IMR-90 (cell line): Measurements from ENCODE around the gene BLTP3A. TPM values are rescaled to one million over a fixed set of nuclear protein-coding genes. Genes with fewer than 3 reads are reported as not detected.

Source experiments
- ATAC-seq: fragments of 200-7000 bp; cut with Tn5 transposase; 2 replicates; pipeline ENCODE4 v1.9.1; 2020; ENCODE audit warnings: low read depth, mild to moderate bottlenecking, moderate library complexity
- BruUV-seq: library from RNA; stranded (reverse); fragments of 400-500 nt; replicated peaks from 2 replicates; lab custom pipeline; 2021; lab: Mats Ljungman, UMichigan
- CTCF ChIA-PET: fragments of 300-600 bp; formaldehyde crosslinking; extraction: SDS; loops from one replicate; lab custom pipeline; 2021; ENCODE audit warnings: antibody characterized with exemption; lab: Yijun Ruan, JAX
- POLR2A ChIA-PET: fragments of 300-600 bp; sonication (Branson Sonifier 250); formaldehyde crosslinking; loops from one replicate; lab custom pipeline; 2022; ENCODE audit warnings: antibody characterized with exemption; ENCODE audit not compliant: unreplicated experiment; lab: Charles Lee
- DNase-seq: peaks from one replicate; pipeline ENCODE4 v3.0.0; 2013
- H2AFZ ChIP-seq: replicated peaks from 2 replicates; pipeline ENCODE3; 2013; ENCODE audit warnings: low read length, mild to moderate bottlenecking; ENCODE audit not compliant: poor library complexity
- H2AK5ac ChIP-seq: 2 replicates; pipeline ENCODE4 v1.6.1; 2013; ENCODE audit warnings: low read depth, low read length, inconsistent platforms
- H2AK9ac ChIP-seq: replicated peaks from 2 replicates; pipeline ENCODE3; 2013; ENCODE audit warnings: mild to moderate bottlenecking, low read depth, low read length, moderate library complexity; ENCODE audit not compliant: poor library complexity
- H2BK120ac ChIP-seq: 2 replicates; pipeline ENCODE4 v1.6.1; 2013; ENCODE audit warnings: low read depth, low read length, inconsistent platforms
- H2BK15ac ChIP-seq: 3 replicates; pipeline ENCODE4 v1.6.1; 2013; ENCODE audit warnings: low read depth, low read length, inconsistent platforms
- H2BK20ac ChIP-seq: 2 replicates; pipeline ENCODE4 v1.6.1; 2013; ENCODE audit warnings: low read depth, mild to moderate bottlenecking, inconsistent platforms, low read length, moderate library complexity
- H2BK5ac ChIP-seq: 2 replicates; pipeline ENCODE4 v1.6.1; 2013; ENCODE audit warnings: mild to moderate bottlenecking, low read depth, low read length, inconsistent platforms; ENCODE audit not compliant: poor library complexity, severe bottlenecking
- H3K14ac ChIP-seq: replicated peaks from 2 replicates; pipeline ENCODE4 v1.6.1; 2013; ENCODE audit warnings: low read depth, low read length, inconsistent platforms
- H3K18ac ChIP-seq: 2 replicates; pipeline ENCODE4 v1.6.1; 2013; ENCODE audit warnings: low read depth, low read length, control low read depth
- H3K23ac ChIP-seq: 2 replicates; pipeline ENCODE4 v1.6.1; 2013; ENCODE audit warnings: low read depth, low read length, inconsistent platforms
- H3K27ac ChIP-seq: 2 replicates; pipeline ENCODE4 v1.5.1; 2013; ENCODE audit warnings: mild to moderate bottlenecking, control low read depth, low read length; ENCODE audit not compliant: insufficient read depth
- H3K27me3 ChIP-seq: 2 replicates; pipeline ENCODE4 v1.6.1; 2013; ENCODE audit warnings: low read length; ENCODE audit not compliant: control insufficient read depth, insufficient read depth
- H3K36me3 ChIP-seq: 2 replicates; pipeline ENCODE4 v1.6.1; 2013; ENCODE audit warnings: low read length, mixed read lengths; ENCODE audit not compliant: control insufficient read depth, insufficient read depth
- H3K4ac ChIP-seq: 2 replicates; pipeline ENCODE4 v1.6.1; 2013; ENCODE audit warnings: low read depth, low read length, inconsistent platforms
- H3K4me1 ChIP-seq: 2 replicates; pipeline ENCODE4 v1.6.1; 2013; ENCODE audit warnings: low read length, mixed read lengths; ENCODE audit not compliant: control insufficient read depth, insufficient read depth
- H3K4me2 ChIP-seq: 2 replicates; pipeline ENCODE4 v1.6.1; 2013; ENCODE audit warnings: low read depth, mild to moderate bottlenecking, control low read depth, low read length, moderate library complexity
- H3K4me3 ChIP-seq: 2 replicates; pipeline ENCODE4 v1.5.1; 2013; ENCODE audit warnings: low read depth, mild to moderate bottlenecking, control low read depth, low read length, moderate library complexity; ENCODE audit not compliant: insufficient read depth
- H3K56ac ChIP-seq: 2 replicates; pipeline ENCODE4 v1.6.1; 2013; ENCODE audit warnings: low read length, inconsistent platforms; ENCODE audit not compliant: insufficient read depth; ENCODE audit errors: extremely low read depth
- H3K79me1 ChIP-seq, 2 experiments: 2 replicates each; pipeline ENCODE4 v1.6.1; 2013; ENCODE audit warnings: low read length in 2 of 2, inconsistent platforms in 1 of 2, low read depth in 1 of 2
- H3K9ac ChIP-seq: 2 replicates; pipeline ENCODE4 v1.6.1; 2013; ENCODE audit warnings: low read depth, low read length, control low read depth
- H3K9me1 ChIP-seq: 2 replicates; pipeline ENCODE4 v1.6.1; 2013; ENCODE audit warnings: low read length, inconsistent platforms; ENCODE audit not compliant: insufficient read depth
- H3K9me3 ChIP-seq: 2 replicates; pipeline ENCODE4 v1.6.1; 2013; ENCODE audit warnings: low read length; ENCODE audit not compliant: control insufficient read depth, insufficient read depth
- H4K20me1 ChIP-seq: 2 replicates; pipeline ENCODE4 v1.6.1; 2013; ENCODE audit warnings: low read length, inconsistent platforms; ENCODE audit not compliant: insufficient read depth
- H4K5ac ChIP-seq: 2 replicates; pipeline ENCODE4 v1.6.1; 2013; ENCODE audit warnings: mild to moderate bottlenecking, low read depth, low read length, control low read depth
- H4K8ac ChIP-seq, 2 experiments: 2 replicates each; pipeline ENCODE4 v1.6.1; 2013; ENCODE audit warnings: low read depth in 2 of 2, low read length in 2 of 2, control low read depth in 1 of 2, inconsistent platforms in 1 of 2
- H4K91ac ChIP-seq: 2 replicates; pipeline ENCODE4 v1.6.1; 2013; ENCODE audit warnings: low read depth, low read length, inconsistent platforms; ENCODE audit not compliant: insufficient read depth
- BHLHE40 ChIP-seq: fragments of 150-350 bp; IDR thresholded peaks from 2 replicates; pipeline ENCODE4 v1.6.1; 2016; ENCODE audit warnings: mild to moderate bottlenecking, low read depth, low read length
- CEBPB ChIP-seq: IDR thresholded peaks from 2 replicates; pipeline ENCODE4 v1.6.1; 2012; ENCODE audit warnings: low read depth, low read length, improper control_type of control experiment
- RAD21 ChIP-seq: IDR thresholded peaks from 2 replicates; pipeline ENCODE4 v1.6.1; 2012; ENCODE audit warnings: low read length, improper control_type of control experiment
- RCOR1 ChIP-seq: IDR thresholded peaks from 2 replicates; pipeline ENCODE4 v1.6.1; 2012; ENCODE audit warnings: mild to moderate bottlenecking, low read length, improper control_type of control experiment; ENCODE audit not compliant: insufficient replicate concordance
- WGBS, 2 experiments: methylation state at CpG; one replicate each; pipeline versions ENCODE4 v1.1.5 to v1.1.7; 2013; ENCODE audit warnings: missing lambda C conversion rate in 2 of 2; ENCODE audit not compliant: insufficient read length in 1 of 2; ENCODE audit errors: extremely low coverage in 2 of 2; 5-methylcytosine and 5-hydroxymethylcytosine counted together
- dilution Hi-C: fragments of 300-500 bp; cut with HindIII; formaldehyde crosslinking; loops from one replicate; pipeline ENCODE4 v1.14.3; 2018; ENCODE audit warnings: low sequenced_read_pairs; ENCODE audit not compliant: unreplicated experiment
- in situ Hi-C: fragments of 300-500 bp; cut with MboI; formaldehyde crosslinking; loops from 3 replicates; pipeline ENCODE4 v1.14.3; 2019; ENCODE audit warnings: low sequenced_read_pairs, inconsistent platforms, mixed read lengths
- intact Hi-C: fragments of 100-400 bp; cut with micrococcal nuclease; formaldehyde crosslinking; loops from 2 replicates; pipeline ENCODE4 v1.10.0; 2022
- polyA plus RNA-seq, 3 experiments: library from polyadenylated mRNA; depleted of rRNA; stranded (reverse); fragments of >200 nt; gene quantifications; 2 replicates each; pipeline ENCODE4 v1.2.3, GENCODE V29; 2012; ENCODE audit warnings: low replicate concordance in 1 of 3
- total RNA-seq: library from RNA; depleted of rRNA; stranded (reverse); fragments of >200 nt; gene quantifications from 2 replicates; pipeline ENCODE4 v1.2.3, GENCODE V29; 2012
- TF ChIP-seq, protein P1 (sequence below): conservative IDR thresholded peaks from 2 replicates; pipeline ENCODE4 v1.5.1; 2012; ENCODE audit warnings: mild to moderate bottlenecking, low read depth, low read length, improper control_type of control experiment

BLTP3A gene
- total and polyA plus RNA-seq, 2 of the 4 experiments (the other 2 are of a cell fraction): 3.0 to 4.7 TPM

DNA sequence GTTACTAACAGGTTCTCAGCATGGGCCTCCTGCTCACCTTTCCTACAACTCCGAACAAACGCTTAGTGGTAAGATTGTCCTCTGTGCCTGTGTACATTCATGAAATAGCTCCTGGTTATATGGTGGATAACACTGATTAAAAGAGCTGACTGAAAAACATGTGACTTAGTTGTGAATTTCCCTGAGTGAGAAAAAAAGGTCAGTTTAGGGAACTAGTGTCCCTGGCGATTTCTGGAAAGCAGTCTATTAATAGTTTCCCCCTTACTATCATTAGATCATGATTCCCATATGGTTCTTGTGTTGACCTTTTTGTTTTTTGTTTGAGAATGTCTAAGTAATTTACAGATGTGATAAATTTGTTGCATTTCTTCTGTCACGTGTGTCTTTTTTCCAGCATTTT is 18.9 kb upstream of the BLTP3A start:
- Histone ChIP-seq H2AFZ (no peak overlapping the region), H3K27ac (no peak overlapping the region), H3K4me2 (no peak overlapping the region), H4K5ac (no peak overlapping the region), H3K4me3 (no peak overlapping the region), H3K9me3 (no peaks in the 10 kb centered on the region), H3K23ac (no peak overlapping the region), H3K36me3 (peaks cover 23% of the 10 kb centered on the region), H3K9ac (no peak overlapping the region), H2AK5ac (no peak overlapping the region), H3K9me1 (no peaks in the 10 kb centered on the region), H3K56ac (no peak overlapping the region), H4K20me1 (no peaks in the 10 kb centered on the region; the same call in 1 of the 2 replicates), H2BK120ac (no peak overlapping the region), H2BK20ac (no peak overlapping the region), H4K91ac (no peak overlapping the region), H3K79me1 (peaks cover 12 to 15% of the 10 kb centered on the region in 2 experiments), H2BK15ac (no peak overlapping the region), H4K8ac (no peak overlapping the region), H2BK5ac (no peak overlapping the region), H3K14ac (no peak overlapping the region), H3K18ac (no peak overlapping the region), H2AK9ac (no peak overlapping the region), H3K27me3 (no peaks in the 10 kb centered on the region), H3K4me1 (no peaks in the 10 kb centered on the region), H3K4ac (no peak overlapping the region)
- ChIA-PET CTCF (interaction anchor here (0.9 kb wide), 1 partner anchor 31 kb away, joined by 3 read pairs; no protein-coding TSS in a partner anchor), POLR2A (no interaction called here)
- intact Hi-C loops (no loop called here), dilution Hi-C loops (no loop called here), in situ Hi-C loops (no loop called here)
- ATAC-seq (no peak), DNase-seq (no peak)
- no TSS peak for BruUV-seq
- TF ChIP-seq RCOR1: no peak
- no peak for TF ChIP-seq CEBPB
- no peak for TF ChIP-seq BHLHE40
- no peak for TF ChIP-seq RAD21
- TF ChIP-seq, protein P1, sequence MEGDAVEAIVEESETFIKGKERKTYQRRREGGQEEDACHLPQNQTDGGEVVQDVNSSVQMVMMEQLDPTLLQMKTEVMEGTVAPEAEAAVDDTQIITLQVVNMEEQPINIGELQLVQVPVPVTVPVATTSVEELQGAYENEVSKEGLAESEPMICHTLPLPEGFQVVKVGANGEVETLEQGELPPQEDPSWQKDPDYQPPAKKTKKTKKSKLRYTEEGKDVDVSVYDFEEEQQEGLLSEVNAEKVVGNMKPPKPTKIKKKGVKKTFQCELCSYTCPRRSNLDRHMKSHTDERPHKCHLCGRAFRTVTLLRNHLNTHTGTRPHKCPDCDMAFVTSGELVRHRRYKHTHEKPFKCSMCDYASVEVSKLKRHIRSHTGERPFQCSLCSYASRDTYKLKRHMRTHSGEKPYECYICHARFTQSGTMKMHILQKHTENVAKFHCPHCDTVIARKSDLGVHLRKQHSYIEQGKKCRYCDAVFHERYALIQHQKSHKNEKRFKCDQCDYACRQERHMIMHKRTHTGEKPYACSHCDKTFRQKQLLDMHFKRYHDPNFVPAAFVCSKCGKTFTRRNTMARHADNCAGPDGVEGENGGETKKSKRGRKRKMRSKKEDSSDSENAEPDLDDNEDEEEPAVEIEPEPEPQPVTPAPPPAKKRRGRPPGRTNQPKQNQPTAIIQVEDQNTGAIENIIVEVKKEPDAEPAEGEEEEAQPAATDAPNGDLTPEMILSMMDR: no peak
- no CpG with 5 or more reads among the region's 4 CpGs for WGBS, 2 experiments
